IMR-90 (cell line): ENCODE measurements around the gene GNAI2.

Experiments
- BHLHE40 ChIP-seq: fragments of 150-350 bp; IDR thresholded peaks from 2 replicates; pipeline ENCODE4 v1.6.1; 2016; ENCODE audit warnings: mild to moderate bottlenecking, low read depth, low read length
- FOS ChIP-seq: fragments of 150-350 bp; IDR thresholded peaks from 2 replicates; pipeline ENCODE4 v1.6.1; 2016; ENCODE audit warnings: low read depth, low read length
- MAFK ChIP-seq: IDR thresholded peaks from 2 replicates; pipeline ENCODE4 v1.6.1; 2012; ENCODE audit warnings: low read depth, low read length, improper control_type of control experiment
- MXI1 ChIP-seq: IDR thresholded peaks from 2 replicates; pipeline ENCODE4 v1.6.1; 2012; ENCODE audit warnings: low read depth, mild to moderate bottlenecking, low read length, moderate library complexity, borderline replicate concordance
- POLR2A ChIP-seq: IDR thresholded peaks from 2 replicates; pipeline ENCODE4 v1.6.1; 2012; ENCODE audit warnings: mild to moderate bottlenecking, low read depth, low read length
- RAD21 ChIP-seq: IDR thresholded peaks from 2 replicates; pipeline ENCODE4 v1.6.1; 2012; ENCODE audit warnings: low read length, improper control_type of control experiment
- RFX5 ChIP-seq: IDR thresholded peaks from 2 replicates; pipeline ENCODE4 v1.8.0; 2012; ENCODE audit warnings: low read depth, mild to moderate bottlenecking, low read length, moderate library complexity
- TF ChIP-seq, protein P1 (sequence below): conservative IDR thresholded peaks from 2 replicates; pipeline ENCODE4 v1.5.1; 2012; ENCODE audit warnings: mild to moderate bottlenecking, low read depth, low read length, improper control_type of control experiment
- TF ChIP-seq, protein P2 (sequence below): fragments of 150-350 bp; IDR thresholded peaks from 2 replicates; pipeline ENCODE4 v1.6.1; 2016; ENCODE audit warnings: low read depth, mild to moderate bottlenecking, low read length, moderate library complexity, borderline replicate concordance

GRCh38 chr3:50264964-50265485 is 29.0 kb downstream of the GNAI2 start:
- TF ChIP-seq, protein P1, sequence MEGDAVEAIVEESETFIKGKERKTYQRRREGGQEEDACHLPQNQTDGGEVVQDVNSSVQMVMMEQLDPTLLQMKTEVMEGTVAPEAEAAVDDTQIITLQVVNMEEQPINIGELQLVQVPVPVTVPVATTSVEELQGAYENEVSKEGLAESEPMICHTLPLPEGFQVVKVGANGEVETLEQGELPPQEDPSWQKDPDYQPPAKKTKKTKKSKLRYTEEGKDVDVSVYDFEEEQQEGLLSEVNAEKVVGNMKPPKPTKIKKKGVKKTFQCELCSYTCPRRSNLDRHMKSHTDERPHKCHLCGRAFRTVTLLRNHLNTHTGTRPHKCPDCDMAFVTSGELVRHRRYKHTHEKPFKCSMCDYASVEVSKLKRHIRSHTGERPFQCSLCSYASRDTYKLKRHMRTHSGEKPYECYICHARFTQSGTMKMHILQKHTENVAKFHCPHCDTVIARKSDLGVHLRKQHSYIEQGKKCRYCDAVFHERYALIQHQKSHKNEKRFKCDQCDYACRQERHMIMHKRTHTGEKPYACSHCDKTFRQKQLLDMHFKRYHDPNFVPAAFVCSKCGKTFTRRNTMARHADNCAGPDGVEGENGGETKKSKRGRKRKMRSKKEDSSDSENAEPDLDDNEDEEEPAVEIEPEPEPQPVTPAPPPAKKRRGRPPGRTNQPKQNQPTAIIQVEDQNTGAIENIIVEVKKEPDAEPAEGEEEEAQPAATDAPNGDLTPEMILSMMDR, result no peak
- TF ChIP-seq POLR2A, result no peak
- no peak for TF ChIP-seq RFX5
- no peak for TF ChIP-seq RAD21
- TF ChIP-seq BHLHE40, result no peak
- no peak for TF ChIP-seq MXI1
- no peak for TF ChIP-seq FOS
- no peak for TF ChIP-seq MAFK
- TF ChIP-seq, protein P2, sequence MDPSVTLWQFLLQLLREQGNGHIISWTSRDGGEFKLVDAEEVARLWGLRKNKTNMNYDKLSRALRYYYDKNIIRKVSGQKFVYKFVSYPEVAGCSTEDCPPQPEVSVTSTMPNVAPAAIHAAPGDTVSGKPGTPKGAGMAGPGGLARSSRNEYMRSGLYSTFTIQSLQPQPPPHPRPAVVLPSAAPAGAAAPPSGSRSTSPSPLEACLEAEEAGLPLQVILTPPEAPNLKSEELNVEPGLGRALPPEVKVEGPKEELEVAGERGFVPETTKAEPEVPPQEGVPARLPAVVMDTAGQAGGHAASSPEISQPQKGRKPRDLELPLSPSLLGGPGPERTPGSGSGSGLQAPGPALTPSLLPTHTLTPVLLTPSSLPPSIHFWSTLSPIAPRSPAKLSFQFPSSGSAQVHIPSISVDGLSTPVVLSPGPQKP, result no peak
